ENCODE measurements around the gene HDGFL3. TPM values are rescaled to one million over a fixed set of nuclear protein-coding genes. Genes with fewer than 3 reads are reported as not detected.

Gene HDGFL3
- total RNA-seq, 1 donor from 2014 or later, result 11.5 TPM

DNA sequence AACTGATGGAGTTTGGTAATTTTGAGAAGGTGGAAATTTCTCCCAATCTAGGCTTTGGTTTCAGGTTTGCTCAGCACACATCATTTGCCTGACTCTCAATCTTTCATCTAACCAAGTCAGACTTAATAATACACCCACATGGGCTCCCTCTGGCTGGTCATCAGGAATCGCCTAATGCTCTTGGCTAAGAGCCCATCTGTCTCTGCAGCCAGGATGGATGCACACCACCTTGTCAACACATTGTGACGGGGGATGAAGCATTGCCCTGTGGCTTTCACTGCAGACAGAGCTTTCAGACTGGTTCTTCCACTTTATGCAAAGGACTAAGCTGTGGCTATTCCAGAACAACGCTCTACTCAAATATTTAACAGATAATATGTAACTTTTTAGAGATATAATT, 3.0 kb upstream of the HDGFL3 start:
- H3K9ac ChIP-seq (ENCODE audit: low read depth in 1 of 3, low read length in 3 of 3), result no peak overlapping the region
- H3K9me3 ChIP-seq (ENCODE audit: control insufficient read depth in 3 of 3, low read length in 3 of 3), result no peaks in the 10 kb centered on the region
- H3K36me3 ChIP-seq (ENCODE audit: control insufficient read depth in 3 of 3, insufficient read depth in 3 of 3, low read length in 3 of 3), result no peaks in the 10 kb centered on the region
- H3K4me1 ChIP-seq (ENCODE audit: control insufficient read depth in 3 of 3, insufficient read depth in 3 of 3, low read length in 3 of 3), result peaks cover 4 to 10% (median 5%) of the 10 kb centered on the region in 3 donors
- H3K4me3 ChIP-seq (ENCODE audit: low read length in 3 of 3), result no peak overlapping the region
- no peak overlapping the region for H3K27ac ChIP-seq (ENCODE audit: low read depth, low read length)
- peaks cover 6 to 21% (median 16%) of the 10 kb centered on the region in 3 donors for H3K27me3 ChIP-seq (ENCODE audit: control insufficient read depth in 3 of 3, insufficient read depth in 3 of 3, low read length in 3 of 3)

DNA sequence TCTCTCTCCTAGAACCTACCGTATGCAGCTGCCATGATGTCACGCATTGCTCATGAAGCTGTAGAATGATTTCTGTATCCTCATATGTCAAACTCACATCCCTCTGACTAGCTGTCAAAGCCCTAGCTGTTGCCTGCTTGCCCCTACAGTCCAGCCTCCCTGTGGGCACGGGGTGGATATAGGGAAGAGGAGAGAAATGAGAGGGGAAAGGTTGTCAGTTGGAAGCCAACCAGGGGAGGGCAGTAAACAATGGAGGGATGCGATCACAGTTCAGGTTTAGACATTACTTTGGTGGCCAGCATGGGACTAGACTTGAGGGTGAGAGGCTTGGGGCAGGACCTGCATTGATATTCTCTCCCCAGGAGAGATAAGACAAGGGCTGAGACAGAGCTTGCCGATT, 1.7 kb upstream of the HDGFL3 start:
- no peaks in the 10 kb centered on the region for H3K9me3 ChIP-seq (ENCODE audit: control insufficient read depth in 3 of 3, low read length in 3 of 3)
- H3K27me3 ChIP-seq (ENCODE audit: control insufficient read depth in 3 of 3, insufficient read depth in 3 of 3, low read length in 3 of 3), result peaks cover 6 to 24% (median 16%) of the 10 kb centered on the region in 3 donors
- no peak overlapping the region for H3K27ac ChIP-seq (ENCODE audit: low read depth, low read length)
- H3K9ac ChIP-seq (ENCODE audit: low read depth in 1 of 3, low read length in 3 of 3), result no peak overlapping the region
- peaks cover 4 to 10% (median 5%) of the 10 kb centered on the region in 3 donors for H3K4me1 ChIP-seq (ENCODE audit: control insufficient read depth in 3 of 3, insufficient read depth in 3 of 3, low read length in 3 of 3)
- H3K4me3 ChIP-seq (ENCODE audit: low read length in 3 of 3), result no peak overlapping the region
- H3K36me3 ChIP-seq (ENCODE audit: control insufficient read depth in 3 of 3, insufficient read depth in 3 of 3, low read length in 3 of 3), result no peaks in the 10 kb centered on the region

DNA sequence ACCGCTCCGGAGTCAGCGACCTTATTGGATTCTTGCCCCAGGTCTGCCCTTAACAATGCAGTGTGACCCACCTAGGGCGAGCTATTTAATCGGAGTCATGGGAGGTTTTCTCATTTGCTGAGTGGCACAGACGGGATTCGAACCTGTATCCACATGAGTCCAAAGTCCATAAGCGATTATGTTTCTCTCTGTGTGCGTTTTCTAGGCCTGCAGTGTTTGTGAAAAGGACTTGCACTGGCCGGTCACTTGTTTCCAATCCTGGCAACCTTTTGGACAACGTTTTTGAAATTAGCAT, 691 bp upstream of the HDGFL3 start:
- Histone ChIP-seq H3K9ac (ENCODE audit: low read depth in 1 of 3, low read length in 3 of 3) (peak overlapping the region; percentile 14 to 54 (median 28)), H3K27ac (ENCODE audit: low read depth, low read length) (no peak overlapping the region), H3K27me3 (ENCODE audit: control insufficient read depth in 3 of 3, insufficient read depth in 3 of 3, low read length in 3 of 3) (peaks cover 6 to 24% (median 16%) of the 10 kb centered on the region in 3 donors), H3K4me1 (ENCODE audit: control insufficient read depth in 3 of 3, insufficient read depth in 3 of 3, low read length in 3 of 3) (peaks cover 4 to 10% (median 5%) of the 10 kb centered on the region in 3 donors), H3K4me3 (ENCODE audit: low read length in 3 of 3) (peak overlapping the region; percentile 51 to 67 (median 53)), H3K9me3 (ENCODE audit: control insufficient read depth in 3 of 3, low read length in 3 of 3) (no peaks in the 10 kb centered on the region), H3K36me3 (ENCODE audit: control insufficient read depth in 3 of 3, insufficient read depth in 3 of 3, low read length in 3 of 3) (no peaks in the 10 kb centered on the region)

DNA sequence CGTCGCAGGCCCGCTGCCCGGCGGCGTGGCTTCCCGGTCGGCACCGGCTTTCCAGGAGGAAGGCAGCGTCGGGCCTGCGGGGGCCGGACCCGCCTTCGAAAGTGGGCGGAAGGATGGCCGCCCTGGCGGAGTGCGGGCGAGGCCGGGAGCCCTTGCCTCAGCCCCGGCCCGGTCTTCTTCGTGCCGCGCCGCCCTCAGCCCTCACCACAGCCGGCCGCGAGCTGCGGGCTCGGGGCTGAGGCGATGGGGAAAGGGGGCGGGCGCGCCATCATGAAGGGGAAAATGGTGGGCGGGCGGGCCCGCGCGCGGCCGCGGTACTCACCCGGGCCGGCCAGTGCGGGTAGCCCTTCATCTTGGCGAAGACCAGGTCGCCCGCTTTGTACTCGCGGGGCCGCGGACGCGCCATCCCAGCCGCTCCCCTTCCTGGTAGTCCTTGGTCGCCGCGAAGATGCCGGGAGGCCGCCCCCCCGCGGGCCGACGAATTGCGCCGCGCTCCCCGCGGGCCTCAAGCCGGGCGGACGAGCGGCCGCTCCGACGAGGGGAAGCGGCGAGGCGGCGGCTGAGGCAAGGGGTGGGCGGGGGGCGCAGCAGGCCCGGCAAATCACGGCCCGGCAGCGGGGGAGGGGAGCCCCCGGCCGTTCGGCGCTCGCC, 489 bp downstream of the HDGFL3 start:
- Histone ChIP-seq H3K9me3 (ENCODE audit: control insufficient read depth in 3 of 3, low read length in 3 of 3) (no peaks in the 10 kb centered on the region), H3K36me3 (ENCODE audit: control insufficient read depth in 3 of 3, insufficient read depth in 3 of 3, low read length in 3 of 3) (no peaks in the 10 kb centered on the region), H3K27me3 (ENCODE audit: control insufficient read depth in 3 of 3, insufficient read depth in 3 of 3, low read length in 3 of 3) (peaks cover 6 to 24% (median 16%) of the 10 kb centered on the region in 3 donors), H3K4me1 (ENCODE audit: control insufficient read depth in 3 of 3, insufficient read depth in 3 of 3, low read length in 3 of 3) (peaks cover 4 to 10% (median 5%) of the 10 kb centered on the region in 3 donors), H3K27ac (ENCODE audit: low read depth, low read length) (peak overlapping the region; percentile 71), H3K9ac (ENCODE audit: low read depth in 1 of 3, low read length in 3 of 3) (peak overlapping the region; percentile 22 to 69 (median 47)), H3K4me3 (ENCODE audit: low read length in 3 of 3) (peak overlapping the region; percentile 62 to 76 (median 70))

DNA sequence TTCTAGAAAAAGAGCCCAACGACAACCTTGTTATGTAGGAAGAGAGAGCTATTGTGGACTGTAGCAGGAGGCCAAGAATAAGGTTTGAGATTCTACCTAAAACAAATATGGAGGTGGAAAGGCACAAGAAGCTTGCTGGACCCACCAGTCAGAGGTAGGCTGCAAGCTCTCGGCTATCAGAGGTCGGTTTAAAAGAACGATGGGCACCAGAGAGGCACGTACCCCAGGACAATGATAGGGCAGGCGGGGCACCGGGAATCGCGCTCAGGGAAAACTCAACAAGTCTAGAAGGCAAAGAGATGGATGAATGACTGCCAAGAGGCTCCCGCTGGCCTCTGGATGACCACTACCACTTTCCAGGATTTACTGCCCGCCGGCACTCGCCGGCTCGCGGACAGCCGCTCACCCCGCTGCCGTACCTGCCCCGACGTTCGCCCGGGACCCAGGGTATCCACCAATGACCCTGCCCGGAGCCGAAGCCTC, 1.1 kb downstream of the HDGFL3 start:
- Histone ChIP-seq H3K9me3 (ENCODE audit: control insufficient read depth in 3 of 3, low read length in 3 of 3) (no peaks in the 10 kb centered on the region), H3K27ac (ENCODE audit: low read depth, low read length) (peak overlapping the region; percentile 71), H3K4me1 (ENCODE audit: control insufficient read depth in 3 of 3, insufficient read depth in 3 of 3, low read length in 3 of 3) (peaks cover 4 to 10% (median 5%) of the 10 kb centered on the region in 3 donors), H3K4me3 (ENCODE audit: low read length in 3 of 3) (peak overlapping the region; percentile 62 to 76 (median 70)), H3K9ac (ENCODE audit: low read depth in 1 of 3, low read length in 3 of 3) (peak overlapping the region; percentile 22 to 69 (median 47)), H3K36me3 (ENCODE audit: control insufficient read depth in 3 of 3, insufficient read depth in 3 of 3, low read length in 3 of 3) (no peaks in the 10 kb centered on the region), H3K27me3 (ENCODE audit: control insufficient read depth in 3 of 3, insufficient read depth in 3 of 3, low read length in 3 of 3) (peaks cover 6 to 24% (median 16%) of the 10 kb centered on the region in 3 donors)

DNA sequence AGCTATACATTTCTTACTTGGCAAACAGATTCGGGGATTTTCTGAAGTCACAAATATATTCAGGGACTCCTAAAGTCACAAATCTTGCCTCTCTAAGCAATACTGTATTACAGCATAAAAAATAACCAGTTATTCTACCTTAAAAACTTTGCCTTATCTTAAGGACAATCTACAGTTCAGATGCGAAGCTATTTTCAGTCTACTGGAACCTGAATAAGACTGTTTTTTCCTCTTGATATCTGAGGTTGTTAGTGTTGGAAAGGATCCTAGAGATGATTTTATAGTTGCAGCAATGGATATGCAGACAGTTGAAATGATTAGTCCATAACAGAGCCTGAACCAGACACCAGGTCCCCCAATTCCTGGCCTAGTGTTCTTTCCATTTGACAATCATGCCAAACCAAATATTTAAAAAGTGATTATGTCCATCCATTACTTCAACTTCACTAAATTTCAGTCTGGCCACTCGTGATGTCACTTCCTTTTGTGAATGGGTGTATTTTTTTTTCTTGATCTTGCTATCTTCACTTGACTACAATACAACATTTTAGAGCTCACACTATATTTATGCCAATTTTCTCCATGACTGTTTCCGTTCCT, 1.8 kb downstream of the HDGFL3 start:
- Histone ChIP-seq H3K9me3 (ENCODE audit: control insufficient read depth in 3 of 3, low read length in 3 of 3) (no peaks in the 10 kb centered on the region), H3K9ac (ENCODE audit: low read depth in 1 of 3, low read length in 3 of 3) (no peak overlapping the region), H3K27ac (ENCODE audit: low read depth, low read length) (peak overlapping the region; percentile 71), H3K4me1 (ENCODE audit: control insufficient read depth in 3 of 3, insufficient read depth in 3 of 3, low read length in 3 of 3) (peaks cover 4 to 10% (median 5%) of the 10 kb centered on the region in 3 donors), H3K36me3 (ENCODE audit: control insufficient read depth in 3 of 3, insufficient read depth in 3 of 3, low read length in 3 of 3) (no peaks in the 10 kb centered on the region), H3K4me3 (ENCODE audit: low read length in 3 of 3) (peak overlapping the region in 1 of 3 donors; percentile 76), H3K27me3 (ENCODE audit: control insufficient read depth in 3 of 3, insufficient read depth in 3 of 3, low read length in 3 of 3) (peaks cover 6 to 24% (median 16%) of the 10 kb centered on the region in 3 donors)

DNA sequence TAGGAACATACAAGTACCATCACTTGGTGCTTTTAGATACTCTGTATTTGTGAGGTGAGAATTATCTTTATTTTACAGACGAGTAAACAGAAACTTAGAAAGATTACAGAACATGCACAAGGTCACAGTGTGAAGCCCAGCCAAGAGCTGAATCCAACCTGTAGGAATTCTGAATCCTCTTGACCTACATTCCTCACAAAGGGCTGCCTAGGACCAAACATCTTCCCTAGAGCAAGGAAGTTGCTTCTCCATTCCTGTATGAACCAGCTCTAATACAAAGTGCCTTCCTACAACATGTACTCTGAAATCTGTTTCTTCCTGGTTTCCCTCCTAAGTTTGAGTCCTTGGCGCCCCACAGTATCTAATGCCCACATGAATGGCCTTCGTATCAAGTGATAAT, 2.9 kb downstream of the HDGFL3 start:
- no peaks in the 10 kb centered on the region for H3K9me3 ChIP-seq (ENCODE audit: control insufficient read depth in 3 of 3, low read length in 3 of 3)
- no peak overlapping the region for H3K4me3 ChIP-seq (ENCODE audit: low read length in 3 of 3)
- H3K36me3 ChIP-seq (ENCODE audit: control insufficient read depth in 3 of 3, insufficient read depth in 3 of 3, low read length in 3 of 3), result no peaks in the 10 kb centered on the region
- no peak overlapping the region for H3K27ac ChIP-seq (ENCODE audit: low read depth, low read length)
- H3K27me3 ChIP-seq (ENCODE audit: control insufficient read depth in 3 of 3, insufficient read depth in 3 of 3, low read length in 3 of 3), result peaks cover 6 to 22% (median 16%) of the 10 kb centered on the region in 3 donors
- H3K9ac ChIP-seq (ENCODE audit: low read depth in 1 of 3, low read length in 3 of 3), result no peak overlapping the region
- H3K4me1 ChIP-seq (ENCODE audit: control insufficient read depth in 3 of 3, insufficient read depth in 3 of 3, low read length in 3 of 3), result peaks cover 4 to 10% (median 5%) of the 10 kb centered on the region in 3 donors

DNA sequence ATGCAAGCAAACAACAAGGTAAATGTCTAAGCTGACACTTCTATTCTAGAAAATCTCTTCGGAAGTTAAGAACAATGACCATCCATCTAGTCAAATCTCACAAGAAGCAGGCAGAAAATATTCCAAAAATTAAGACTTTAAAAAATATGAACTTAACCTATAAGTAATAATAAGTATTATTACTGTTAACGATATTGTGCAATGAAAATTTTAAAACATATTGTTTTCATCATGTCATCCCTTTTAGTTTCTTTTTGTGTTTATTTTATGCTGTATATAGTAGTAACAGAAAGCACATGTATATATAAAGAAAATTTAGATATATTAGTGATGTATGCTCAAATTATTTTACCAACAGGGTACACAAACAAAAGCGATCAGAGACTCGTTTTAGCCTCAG, 4.1 kb downstream of the HDGFL3 start:
- Histone ChIP-seq H3K9ac (ENCODE audit: low read depth in 1 of 3, low read length in 3 of 3) (no peak overlapping the region), H3K9me3 (ENCODE audit: control insufficient read depth in 3 of 3, low read length in 3 of 3) (no peaks in the 10 kb centered on the region), H3K4me3 (ENCODE audit: low read length in 3 of 3) (no peak overlapping the region), H3K4me1 (ENCODE audit: control insufficient read depth in 3 of 3, insufficient read depth in 3 of 3, low read length in 3 of 3) (peaks cover 4 to 10% (median 5%) of the 10 kb centered on the region in 3 donors), H3K36me3 (ENCODE audit: control insufficient read depth in 3 of 3, insufficient read depth in 3 of 3, low read length in 3 of 3) (no peaks in the 10 kb centered on the region), H3K27ac (ENCODE audit: low read depth, low read length) (no peak overlapping the region), H3K27me3 (ENCODE audit: control insufficient read depth in 3 of 3, insufficient read depth in 3 of 3, low read length in 3 of 3) (peaks cover 4 to 14% (median 12%) of the 10 kb centered on the region in 3 donors)

DNA sequence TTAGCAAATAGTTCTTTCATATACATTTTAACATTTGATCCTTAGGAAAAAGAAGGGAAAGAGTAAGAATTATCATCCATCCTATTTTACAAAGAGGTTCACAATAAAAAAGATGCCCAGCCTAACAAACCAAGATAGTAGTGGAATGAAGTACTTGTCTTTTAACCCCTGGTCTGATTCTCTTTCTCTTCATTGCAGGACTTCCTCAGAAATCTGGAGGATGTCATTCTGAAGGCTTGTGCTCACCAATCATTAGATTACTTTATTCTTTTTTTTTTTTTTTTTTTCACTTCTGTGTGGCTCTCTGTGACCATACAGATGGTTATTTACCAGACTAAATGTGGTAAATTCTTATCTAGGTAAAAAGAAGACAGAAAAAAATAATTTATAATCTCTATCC, 7.0 kb downstream of the HDGFL3 start:
- no peaks in the 10 kb centered on the region for H3K4me1 ChIP-seq (ENCODE audit: control insufficient read depth in 3 of 3, insufficient read depth in 3 of 3, low read length in 3 of 3)
- H3K4me3 ChIP-seq (ENCODE audit: low read length in 3 of 3), result no peak overlapping the region
- no peak overlapping the region for H3K9ac ChIP-seq (ENCODE audit: low read depth in 1 of 3, low read length in 3 of 3)
- no peaks in the 10 kb centered on the region for H3K9me3 ChIP-seq (ENCODE audit: control insufficient read depth in 3 of 3, low read length in 3 of 3)
- H3K27ac ChIP-seq (ENCODE audit: low read depth, low read length), result no peak overlapping the region
- peaks cover 0 to 3% (median 0%) of the 10 kb centered on the region in 3 donors for H3K27me3 ChIP-seq (ENCODE audit: control insufficient read depth in 3 of 3, insufficient read depth in 3 of 3, low read length in 3 of 3)
- no peaks in the 10 kb centered on the region for H3K36me3 ChIP-seq (ENCODE audit: control insufficient read depth in 3 of 3, insufficient read depth in 3 of 3, low read length in 3 of 3)

DNA sequence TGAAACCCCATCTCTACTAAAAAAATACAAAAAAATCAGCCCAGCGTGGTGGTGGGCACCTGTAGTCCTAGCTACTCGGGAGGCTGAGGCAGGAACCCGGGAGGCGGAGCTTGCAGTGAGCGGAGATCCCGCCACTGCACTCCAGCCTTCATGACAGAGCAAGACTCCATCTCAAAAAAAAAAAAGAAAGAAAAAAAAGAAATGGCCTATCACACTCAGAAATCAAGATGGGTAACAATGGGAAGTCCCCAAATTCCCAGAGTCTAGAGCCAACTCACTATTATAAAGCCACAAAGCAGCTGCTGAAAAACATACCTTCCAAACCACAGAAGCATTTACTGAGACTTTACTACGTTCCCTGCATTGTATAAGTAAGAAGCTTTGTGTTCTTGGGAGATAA, 7.5 kb downstream of the HDGFL3 start:
- Histone ChIP-seq H3K9ac (ENCODE audit: low read depth in 1 of 3, low read length in 3 of 3) (no peak overlapping the region), H3K27ac (ENCODE audit: low read depth, low read length) (no peak overlapping the region), H3K4me3 (ENCODE audit: low read length in 3 of 3) (no peak overlapping the region), H3K27me3 (ENCODE audit: control insufficient read depth in 3 of 3, insufficient read depth in 3 of 3, low read length in 3 of 3) (peaks cover 0 to 3% (median 0%) of the 10 kb centered on the region in 3 donors), H3K36me3 (ENCODE audit: control insufficient read depth in 3 of 3, insufficient read depth in 3 of 3, low read length in 3 of 3) (no peaks in the 10 kb centered on the region), H3K9me3 (ENCODE audit: control insufficient read depth in 3 of 3, low read length in 3 of 3) (no peaks in the 10 kb centered on the region), H3K4me1 (ENCODE audit: control insufficient read depth in 3 of 3, insufficient read depth in 3 of 3, low read length in 3 of 3) (no peaks in the 10 kb centered on the region)

All from skeletal muscle tissue (tissue), 4 donors.